Middle frontal gyrus (tissue), 1 donor: ENCODE measurements around the gene PACS1.
"Not testable (repeated sequence)": the region's sequence is repeated elsewhere in the genome, so short reads cannot be mapped to it uniquely, and the experiment has no call there.

Experiments
- DNase-seq: peaks from one replicate; pipeline ENCODE4 v3.0.0-alpha.2; 2015; ENCODE audit warnings: low spot score; ENCODE audit errors: extremely low spot score

PACS1 gene

GRCh38 chr11:66268952-66269905, 199.2 kb downstream of the PACS1 start:
- no peak for DNase-seq

- DNase-seq: no peak
These were observed 201.7 kb downstream of the PACS1 start for GRCh38 chr11:66271816-66272215.

DNA sequence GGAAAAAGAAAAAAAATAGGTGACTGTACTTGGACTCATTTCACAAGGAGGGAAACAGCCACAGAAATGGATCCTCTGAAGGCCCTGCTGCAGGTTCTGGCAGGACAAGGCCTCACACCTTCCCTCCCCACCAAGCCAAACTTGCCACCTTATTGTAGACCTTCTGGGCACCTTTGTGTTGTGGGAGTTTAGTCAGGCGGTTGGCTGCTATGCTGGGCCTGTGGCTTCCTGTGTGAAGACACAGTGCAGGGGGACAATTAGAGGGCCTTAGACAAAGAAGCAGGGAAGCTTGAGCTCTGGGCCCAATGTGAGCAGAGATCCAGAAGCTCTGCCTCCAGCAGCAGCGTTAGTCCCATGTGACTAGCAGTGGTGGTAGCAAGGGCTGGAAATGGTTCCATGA, 202.5 kb downstream of the PACS1 start:
- no peak for DNase-seq

DNA sequence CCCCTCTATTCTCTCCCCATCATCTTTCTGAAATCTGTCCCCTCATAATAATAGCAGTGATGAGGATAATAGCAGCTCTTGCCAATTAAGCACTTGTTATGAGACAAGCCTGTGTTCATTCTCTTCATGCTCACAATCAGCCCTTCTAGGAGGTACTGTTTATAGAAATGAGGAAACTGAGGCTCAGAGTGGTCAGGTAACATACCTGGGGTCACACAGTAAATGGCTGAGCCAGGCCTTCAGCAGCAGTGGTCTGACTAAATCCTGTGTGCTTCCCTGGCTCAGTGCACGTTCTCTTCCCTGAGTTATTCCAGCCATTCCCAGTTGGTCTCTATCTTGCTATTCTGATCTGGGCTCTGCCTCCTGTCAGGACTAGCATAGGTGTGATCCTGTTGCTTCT, 204.1 kb downstream of the PACS1 start:
- no peak for DNase-seq

DNA sequence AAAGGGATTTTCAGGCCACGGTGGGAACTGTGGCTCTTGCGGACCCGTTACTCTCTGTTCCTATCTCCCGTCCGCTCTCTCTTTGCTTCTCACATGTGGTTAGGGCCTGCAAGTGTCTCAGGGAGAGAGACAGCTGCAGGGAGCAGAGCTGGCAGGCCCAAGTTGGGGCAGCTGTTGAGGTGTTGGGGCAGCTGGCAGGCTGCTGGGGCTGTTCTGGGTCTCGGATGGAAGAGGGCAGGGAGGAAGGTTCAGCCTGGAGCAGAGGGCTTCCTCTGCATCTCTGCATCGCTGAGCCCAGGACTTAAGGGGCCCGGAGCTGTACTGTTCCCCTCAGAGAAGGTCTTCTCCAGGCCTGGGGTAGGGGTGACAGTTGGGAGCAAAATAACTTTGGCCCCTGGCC, 205.3 kb downstream of the PACS1 start:
- no peak for DNase-seq

DNA sequence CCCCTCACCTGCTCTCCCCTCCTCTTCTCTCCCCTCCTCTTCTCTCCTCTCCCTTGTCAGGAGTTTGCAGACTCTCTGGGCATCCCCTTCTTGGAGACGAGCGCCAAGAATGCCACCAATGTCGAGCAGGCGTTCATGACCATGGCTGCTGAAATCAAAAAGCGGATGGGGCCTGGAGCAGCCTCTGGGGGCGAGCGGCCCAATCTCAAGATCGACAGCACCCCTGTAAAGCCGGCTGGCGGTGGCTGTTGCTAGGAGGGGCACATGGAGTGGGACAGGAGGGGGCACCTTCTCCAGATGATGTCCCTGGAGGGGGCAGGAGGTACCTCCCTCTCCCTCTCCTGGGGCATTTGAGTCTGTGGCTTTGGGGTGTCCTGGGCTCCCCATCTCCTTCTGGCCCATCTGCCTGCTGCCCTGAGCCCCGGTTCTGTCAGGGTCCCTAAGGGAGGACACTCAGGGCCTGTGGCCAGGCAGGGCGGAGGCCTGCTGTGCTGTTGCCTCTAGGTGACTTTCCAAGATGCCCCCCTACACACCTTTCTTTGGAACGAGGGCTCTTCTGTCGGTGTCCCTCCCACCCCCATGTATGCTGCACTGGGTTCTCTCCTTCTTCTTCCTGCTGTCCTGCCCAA, 206.0 kb downstream of the PACS1 start:
- DNase-seq: no peak

DNA sequence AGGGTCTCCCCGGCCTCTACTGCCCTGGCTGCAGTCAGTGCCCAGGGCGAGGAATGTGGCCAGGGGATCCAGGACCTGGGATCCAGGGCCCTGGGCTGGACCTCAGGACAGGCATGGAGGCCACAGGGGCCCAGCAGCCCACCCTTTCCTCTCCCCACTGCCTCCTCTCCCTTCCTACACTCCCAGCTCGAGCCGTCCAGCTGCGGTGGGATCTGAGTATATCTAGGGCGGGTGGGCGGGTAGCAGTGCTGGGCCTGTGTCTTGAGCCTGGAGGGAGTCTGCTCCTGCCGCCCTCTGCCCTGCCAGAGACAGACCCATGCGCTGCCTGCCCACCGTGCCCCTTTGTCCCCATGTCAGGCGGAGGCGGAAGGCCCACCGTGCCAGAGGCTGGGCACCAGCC, 206.5 kb downstream of the PACS1 start:
- not testable (repeated sequence) for DNase-seq

- not testable (repeated sequence) for DNase-seq
These were observed 207.0 kb downstream of the PACS1 start for GRCh38 chr11:66277064-66277463.

DNA sequence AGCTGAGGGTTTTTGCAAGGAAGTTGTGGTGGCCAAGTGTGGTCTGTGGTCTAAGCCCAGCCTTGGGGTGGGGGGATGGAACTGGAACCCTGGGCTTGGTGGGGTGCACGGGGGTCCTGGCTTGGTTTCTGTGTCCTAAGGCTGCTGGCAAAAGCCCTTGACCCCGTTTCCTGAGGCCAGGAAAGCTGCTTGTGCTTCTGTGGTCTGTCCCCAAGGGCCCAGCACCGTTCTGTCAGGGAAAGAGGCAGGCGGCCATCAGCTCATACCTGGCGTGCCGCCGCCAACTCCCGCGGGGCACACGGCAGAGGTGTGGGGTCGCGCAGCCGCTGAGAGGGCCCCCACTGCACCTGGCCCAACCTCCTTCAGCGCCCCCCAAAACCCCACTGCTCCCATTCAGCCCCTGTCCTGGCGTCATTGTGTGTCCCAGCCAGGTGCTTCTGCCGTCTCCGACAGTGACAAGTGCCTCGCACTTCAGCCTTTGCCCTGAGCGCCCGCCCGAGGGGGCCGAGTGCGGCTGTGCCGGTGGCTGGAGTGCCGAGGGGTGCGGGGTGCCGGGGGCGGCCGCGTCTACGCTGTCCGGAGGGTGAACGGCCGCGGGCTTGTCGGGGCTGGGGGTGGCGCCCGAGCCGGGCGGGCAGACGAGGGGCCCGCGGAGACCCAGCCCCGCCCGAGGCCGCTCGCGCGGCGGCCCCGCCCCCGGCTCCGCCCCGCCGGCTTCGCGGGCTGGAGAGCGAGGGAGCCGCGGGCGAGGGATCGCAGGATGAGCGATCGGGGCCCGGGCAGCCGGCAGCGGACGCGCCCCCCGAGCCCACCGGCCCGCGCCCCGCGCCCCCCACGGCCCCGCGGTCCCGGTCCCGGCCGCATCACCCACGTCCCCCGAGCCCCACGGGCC, 207.6 kb downstream of the PACS1 start, which contains the start of gene CNIH2:
TSS of gene CNIH2 (plus strand) at position 705 of the 892 bp plus-strand sequence. CDS start 282 bp downstream, outside the sequence.
- DNase-seq: no peak

GRCh38 chr11:66278363-66279091, 208.5 kb downstream of the PACS1 start:
- no peak for DNase-seq

DNA sequence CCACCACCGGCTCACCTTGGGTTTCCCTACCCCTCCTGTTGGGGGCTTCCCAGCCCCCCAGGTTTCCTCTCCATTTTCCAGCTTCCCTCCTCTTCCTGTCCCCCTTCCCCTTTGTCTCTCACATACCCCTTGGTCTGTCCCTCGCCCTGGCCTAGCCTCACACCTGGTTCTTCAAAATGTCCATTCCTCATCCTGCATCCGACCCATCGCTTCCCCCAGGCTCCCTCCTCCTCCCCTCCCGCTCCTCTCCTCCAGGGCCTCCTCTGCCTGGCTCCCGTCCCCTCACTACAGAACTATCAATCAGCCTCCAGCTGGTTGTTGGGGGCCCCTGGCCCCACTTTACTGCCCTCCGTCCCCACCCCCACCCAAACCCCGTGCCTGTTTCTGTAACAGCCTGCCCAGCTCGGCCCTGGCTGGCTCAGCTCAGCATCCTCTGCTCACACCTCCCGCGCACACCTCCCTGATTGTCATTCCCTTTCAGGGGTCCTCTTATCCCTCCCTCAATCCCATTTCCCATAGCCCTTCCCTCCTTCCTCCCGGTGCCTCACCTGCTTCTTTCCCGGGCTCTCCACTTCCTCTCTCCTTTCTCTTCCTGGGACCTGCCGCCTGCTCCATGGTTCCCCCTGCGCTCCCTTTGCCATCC, 209.1 kb downstream of the PACS1 start:
- DNase-seq: no peak

DNA sequence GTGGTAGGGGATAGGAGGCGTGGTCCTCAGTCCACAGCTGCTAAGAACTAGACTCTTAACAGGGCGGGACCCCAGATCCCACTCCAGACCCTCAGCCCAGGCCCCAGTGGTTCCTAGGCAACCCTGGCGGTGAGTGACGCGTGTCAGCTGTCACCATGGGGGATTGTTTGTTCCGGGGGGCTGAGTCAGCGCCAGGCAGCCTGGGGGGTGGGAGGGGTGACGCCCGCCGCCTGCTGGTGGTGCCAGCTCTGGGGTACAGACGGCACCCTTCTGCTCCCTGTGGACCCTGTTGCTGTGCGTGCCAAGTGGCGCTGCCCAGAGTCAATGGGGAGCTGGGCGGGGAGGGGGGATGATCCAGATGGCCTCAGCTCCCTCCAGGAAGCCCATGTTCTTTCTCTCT, 210.4 kb downstream of the PACS1 start:
- DNase-seq: no peak

DNA sequence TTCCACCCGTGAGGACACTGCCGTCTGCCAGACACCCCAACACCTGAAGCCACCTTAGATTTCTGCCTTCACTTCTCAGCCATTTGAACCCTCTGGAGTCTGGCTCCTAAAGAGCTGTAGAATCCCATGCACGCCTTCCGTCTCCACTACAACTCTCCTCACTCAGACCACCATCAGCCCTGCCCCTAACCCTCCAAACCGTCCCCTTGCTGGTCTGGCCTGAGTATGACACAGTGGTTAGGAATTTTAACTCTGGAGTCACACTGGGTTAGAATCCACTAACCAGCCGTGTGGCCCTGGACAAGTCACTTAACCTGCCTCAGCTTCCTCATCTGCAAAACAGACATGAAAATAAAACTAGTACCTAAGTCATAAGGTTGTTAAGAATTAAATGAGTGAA, 210.9 kb downstream of the PACS1 start:
- DNase-seq: no peak

DNA sequence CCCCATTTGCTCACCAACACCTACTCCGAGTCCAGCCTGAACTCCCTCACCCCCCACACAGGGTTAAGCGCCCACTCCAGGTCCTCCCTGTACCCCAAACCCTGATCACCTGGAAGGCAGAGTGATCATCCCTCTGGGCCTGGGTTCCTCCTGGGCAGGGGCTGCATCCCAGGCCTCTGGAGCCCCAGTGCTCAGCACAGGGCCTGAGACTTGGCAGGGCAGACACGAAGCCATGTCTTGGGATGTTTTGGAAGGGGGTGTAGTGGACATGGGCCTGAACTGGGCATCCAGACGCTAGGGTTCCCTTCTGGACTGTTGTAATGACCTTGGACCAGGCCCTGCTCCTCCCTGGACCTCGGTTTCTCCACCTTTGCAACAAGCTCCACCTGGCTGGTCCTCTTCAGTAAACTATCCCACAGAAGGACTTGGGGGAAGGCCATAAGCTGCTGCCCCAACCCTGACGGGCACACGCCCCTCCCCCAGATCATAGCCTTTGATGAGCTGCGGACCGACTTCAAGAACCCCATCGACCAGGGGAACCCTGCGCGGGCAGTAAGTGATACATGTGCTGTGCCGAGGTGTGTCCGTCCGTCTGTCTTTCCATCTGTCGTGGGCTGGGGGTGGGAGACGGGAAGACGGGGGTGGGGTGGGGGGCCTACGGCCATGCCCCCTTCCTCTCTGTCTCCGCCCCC, 211.8 kb downstream of the PACS1 start:
- no peak for DNase-seq

DNA sequence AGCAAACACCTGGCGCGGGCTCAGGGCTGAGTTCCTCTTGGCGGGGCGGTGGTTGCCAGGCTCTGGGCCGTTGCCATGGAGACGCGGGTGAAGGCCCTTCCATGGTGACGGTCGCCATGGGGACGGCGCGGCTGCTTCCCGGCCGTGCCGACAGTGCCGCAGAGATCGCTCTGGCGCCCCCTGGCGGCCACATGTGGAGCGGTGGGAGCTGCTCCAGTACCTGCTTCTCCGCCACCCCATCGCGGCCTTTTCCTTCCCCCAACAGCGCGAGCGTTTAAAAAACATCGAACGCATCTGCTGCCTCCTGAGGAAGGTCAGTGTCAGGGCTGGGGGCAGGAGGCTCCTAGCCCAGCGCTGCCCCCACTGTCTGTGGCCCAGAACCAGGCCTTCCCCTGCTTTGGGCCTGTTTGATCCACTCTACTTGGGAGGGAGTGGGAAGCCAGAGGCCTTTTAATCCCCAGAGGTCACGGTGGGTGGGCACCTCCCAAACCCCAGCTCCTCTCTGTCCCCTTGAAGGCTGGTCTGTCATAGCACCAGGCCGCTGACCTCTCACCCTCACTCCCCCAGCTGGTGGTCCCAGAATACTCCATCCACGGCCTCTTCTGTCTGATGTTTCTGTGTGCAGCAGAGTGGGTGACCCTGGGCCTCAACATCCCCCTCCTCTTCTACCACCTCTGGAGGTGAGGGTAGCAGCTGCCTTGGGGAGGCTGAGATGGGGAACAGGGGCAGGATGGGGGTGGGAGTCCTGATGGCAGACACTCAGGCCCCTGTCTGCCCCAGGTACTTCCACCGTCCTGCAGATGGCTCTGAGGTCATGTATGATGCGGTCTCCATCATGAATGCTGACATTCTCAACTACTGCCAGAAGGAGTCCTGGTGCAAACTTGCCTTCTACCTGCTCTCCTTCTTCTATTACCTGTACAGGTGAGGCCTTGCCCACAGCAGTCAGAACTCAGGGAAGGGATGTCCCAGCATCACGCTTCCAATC, 212.7 kb downstream of the PACS1 start:
- DNase-seq: peak; percentile 96

DNA sequence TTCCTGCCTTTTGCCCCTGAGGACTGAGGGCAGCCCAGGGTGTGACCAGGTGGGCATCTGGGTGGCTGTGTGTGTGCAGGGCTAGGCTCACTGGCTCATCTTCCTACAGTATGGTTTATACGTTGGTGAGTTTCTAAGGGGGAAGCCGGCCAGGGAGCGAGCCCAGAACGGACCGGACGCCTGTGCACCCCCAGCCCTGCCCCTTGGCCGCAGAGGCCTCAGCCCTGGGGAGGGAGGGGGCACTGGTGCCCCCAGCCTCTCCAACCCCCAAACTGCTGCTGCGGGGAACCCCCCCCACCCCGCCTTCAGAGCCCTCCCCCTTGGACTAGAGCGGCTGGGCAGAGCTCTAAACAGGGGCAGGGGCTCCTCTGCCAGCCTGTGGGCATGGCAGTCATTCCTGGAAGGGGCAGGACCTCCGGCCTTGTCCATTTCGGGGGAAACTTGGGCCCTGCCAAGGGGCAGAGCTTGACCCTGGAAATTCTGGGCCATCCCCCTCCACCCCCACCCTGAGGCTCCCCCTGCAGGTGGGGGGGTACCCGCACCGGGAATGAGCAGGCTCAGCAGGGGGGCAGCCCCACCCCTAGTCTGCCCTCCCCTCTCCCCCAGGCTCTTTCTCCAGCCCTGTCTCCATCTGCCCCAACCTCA, 213.5 kb downstream of the PACS1 start:
- DNase-seq: no peak

DNA sequence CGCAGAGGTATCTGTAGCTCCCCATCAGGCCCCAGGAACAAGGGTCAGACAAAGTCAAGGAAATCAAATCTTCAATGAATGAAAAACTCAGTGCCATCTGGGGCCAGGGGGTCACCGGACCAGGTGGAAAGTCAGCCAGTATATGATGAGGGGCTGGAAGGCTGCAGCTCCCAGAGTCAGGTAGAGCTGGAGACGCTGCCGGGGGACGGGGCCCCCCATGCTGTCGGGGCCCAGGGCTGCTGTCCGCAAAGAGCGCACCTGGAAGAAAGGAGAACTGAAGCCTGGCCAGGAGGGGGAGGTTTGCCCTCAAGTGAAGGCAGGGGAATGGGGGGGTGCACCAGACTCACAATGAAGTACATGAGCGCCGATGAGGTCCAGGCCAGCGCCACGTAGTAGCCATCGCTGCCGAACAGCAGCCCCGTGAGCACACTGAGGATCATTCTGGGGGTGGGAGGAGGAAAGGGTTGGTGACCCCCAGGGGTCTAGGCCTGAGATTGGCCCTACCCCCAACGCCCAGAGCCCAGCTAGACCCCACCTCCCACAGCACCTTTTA, 214.5 kb downstream of the PACS1 start:
- DNase-seq: no peak
